Myocyte (in vitro differentiated cells): ENCODE results near the gene HSBP1L1. TPM values are rescaled to one million over a fixed set of nuclear protein-coding genes. Genes with fewer than 3 reads are reported as not detected.

ENCODE experiments used
- DNase-seq: peaks from one replicate; pipeline ENCODE4 v3.0.0-alpha.2; 2012; ENCODE audit warnings: low read depth
- polyA plus RNA-seq: library from polyadenylated mRNA; unstranded; fragments of >200 nt; gene quantifications from one replicate; pipeline ENCODE4 v1.2.1, GENCODE V29; 2012; ENCODE audit warnings: missing spikeins
- total RNA-seq: library from RNA; depleted of rRNA; stranded (reverse); fragments of >200 nt; gene quantifications from 2 replicates; pipeline ENCODE4 v1.2.3, GENCODE V29; 2014

The HSBP1L1 gene
- total RNA-seq: not detected in 2 replicates
- polyA plus RNA-seq: 2.4 TPM

- no peak for DNase-seq
Observed at GRCh38 chr18:79964330-79965118, at the start of gene HSBP1L1. Gene HSBP1L1, plus strand, starts transcription at chr18:79964643. Its CDS starts 93 bp downstream, at chr18:79964736.

- no peak for DNase-seq
Observed at GRCh38 chr18:79915161-79916127, 49.0 kb upstream of the HSBP1L1 start.

- no peak for DNase-seq
Observed at GRCh38 chr18:79916128-79916494, 48.3 kb upstream of the HSBP1L1 start.

- DNase-seq: no peak
Observed at GRCh38 chr18:79916546-79917168, 47.8 kb upstream of the HSBP1L1 start.

- DNase-seq: no peak
Observed at GRCh38 chr18:79917169-79917852, 47.1 kb upstream of the HSBP1L1 start.

- no peak for DNase-seq
Observed at GRCh38 chr18:79917853-79918614, 46.4 kb upstream of the HSBP1L1 start.

- DNase-seq: no peak
Observed at GRCh38 chr18:79918615-79919011, 45.8 kb upstream of the HSBP1L1 start.

- no peak for DNase-seq
Observed at GRCh38 chr18:79919089-79919488, 45.4 kb upstream of the HSBP1L1 start.

GRCh38 chr18:79921984-79922965, 42.2 kb upstream of the HSBP1L1 start:
- no peak for DNase-seq

- no peak for DNase-seq
Observed at GRCh38 chr18:79922971-79923411, 41.5 kb upstream of the HSBP1L1 start.

GRCh38 chr18:79923896-79924585, 40.4 kb upstream of the HSBP1L1 start:
- DNase-seq: no peak

GRCh38 chr18:79924814-79925731, 39.4 kb upstream of the HSBP1L1 start:
- DNase-seq: peak; percentile 94

- DNase-seq: no peak
Observed at GRCh38 chr18:79926306-79926705, 38.1 kb upstream of the HSBP1L1 start.

- DNase-seq: no peak
Observed at GRCh38 chr18:79926715-79927606, 37.5 kb upstream of the HSBP1L1 start.

GRCh38 chr18:79927607-79928562, 36.6 kb upstream of the HSBP1L1 start:
- DNase-seq: peak; percentile 40
